Measurements from ENCODE around the gene RRP15. TPM values are rescaled to one million over a fixed set of nuclear protein-coding genes. Genes with fewer than 3 reads are reported as not detected.

The RRP15 gene
- total RNA-seq, 1 experiment from 2014 or later, result 25.5 TPM

DNA sequence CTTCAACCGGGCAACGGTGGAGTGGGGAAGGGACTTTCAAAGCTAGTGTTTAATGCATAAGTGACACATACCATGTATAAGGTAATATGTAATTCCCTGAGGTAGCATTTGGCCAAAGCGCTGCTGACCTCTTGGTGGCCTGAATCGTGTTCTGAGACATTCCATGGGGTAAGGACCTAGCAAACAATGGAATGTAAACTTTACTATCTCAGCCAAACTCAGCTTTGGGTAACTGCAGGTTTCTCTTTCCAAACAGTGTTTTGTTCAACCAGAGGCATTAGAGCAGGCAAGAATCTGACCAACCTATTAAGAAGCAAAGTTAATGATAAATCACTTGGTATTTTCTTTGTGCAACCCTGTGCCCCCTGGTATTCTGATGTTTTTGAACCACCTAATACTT lies 82.0 kb downstream of the RRP15 start:
- H4K20me1 ChIP-seq (ENCODE audit: insufficient read depth), result no peaks in the 10 kb centered on the region
- H3K27me3 ChIP-seq (ENCODE audit: insufficient read depth, low read length), result peaks cover under 1% of the 10 kb centered on the region; the same call in 1 of the 2 replicates
- no peaks in the 10 kb centered on the region for H3K36me3 ChIP-seq (ENCODE audit: control insufficient read depth in 1 of 2, insufficient read depth in 2 of 2, low read length in 2 of 2)
- DNase-seq (ENCODE audit: low read depth, low spot score) (no peak), ATAC-seq (no peak)
- no peak for TF ChIP-seq POLR2A (IDR thresholded peaks at IDR 0.05; ENCODE audit: borderline replicate concordance, extremely low read depth, insufficient read depth, insufficient read length)
- TF ChIP-seq JUND (IDR thresholded peaks at IDR 0.05), result no peak
- TF ChIP-seq, protein P1, sequence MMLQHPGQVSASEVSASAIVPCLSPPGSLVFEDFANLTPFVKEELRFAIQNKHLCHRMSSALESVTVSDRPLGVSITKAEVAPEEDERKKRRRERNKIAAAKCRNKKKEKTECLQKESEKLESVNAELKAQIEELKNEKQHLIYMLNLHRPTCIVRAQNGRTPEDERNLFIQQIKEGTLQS (IDR thresholded peaks at IDR 0.05), result no peak
- TF ChIP-seq EZH2 (IDR thresholded peaks at IDR 0.05), result no peak
- TF ChIP-seq ELF1 (IDR thresholded peaks at IDR 0.05; ENCODE audit: borderline replicate concordance, low read depth), result no peak
- TF ChIP-seq, protein P2, sequence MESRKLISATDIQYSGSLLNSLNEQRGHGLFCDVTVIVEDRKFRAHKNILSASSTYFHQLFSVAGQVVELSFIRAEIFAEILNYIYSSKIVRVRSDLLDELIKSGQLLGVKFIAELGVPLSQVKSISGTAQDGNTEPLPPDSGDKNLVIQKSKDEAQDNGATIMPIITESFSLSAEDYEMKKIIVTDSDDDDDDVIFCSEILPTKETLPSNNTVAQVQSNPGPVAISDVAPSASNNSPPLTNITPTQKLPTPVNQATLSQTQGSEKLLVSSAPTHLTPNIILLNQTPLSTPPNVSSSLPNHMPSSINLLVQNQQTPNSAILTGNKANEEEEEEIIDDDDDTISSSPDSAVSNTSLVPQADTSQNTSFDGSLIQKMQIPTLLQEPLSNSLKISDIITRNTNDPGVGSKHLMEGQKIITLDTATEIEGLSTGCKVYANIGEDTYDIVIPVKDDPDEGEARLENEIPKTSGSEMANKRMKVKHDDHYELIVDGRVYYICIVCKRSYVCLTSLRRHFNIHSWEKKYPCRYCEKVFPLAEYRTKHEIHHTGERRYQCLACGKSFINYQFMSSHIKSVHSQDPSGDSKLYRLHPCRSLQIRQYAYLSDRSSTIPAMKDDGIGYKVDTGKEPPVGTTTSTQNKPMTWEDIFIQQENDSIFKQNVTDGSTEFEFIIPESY (IDR thresholded peaks at IDR 0.05; ENCODE audit: extremely low read depth, insufficient replicate concordance, low read length), result no peak
- TF ChIP-seq SP1 (IDR thresholded peaks at IDR 0.05; ENCODE audit: low read depth), result no peak
- TF ChIP-seq YY1 (IDR thresholded peaks at IDR 0.05; ENCODE audit: extremely low read depth, insufficient replicate concordance, low read depth, low read length), result no peak
- TF ChIP-seq, protein P3, sequence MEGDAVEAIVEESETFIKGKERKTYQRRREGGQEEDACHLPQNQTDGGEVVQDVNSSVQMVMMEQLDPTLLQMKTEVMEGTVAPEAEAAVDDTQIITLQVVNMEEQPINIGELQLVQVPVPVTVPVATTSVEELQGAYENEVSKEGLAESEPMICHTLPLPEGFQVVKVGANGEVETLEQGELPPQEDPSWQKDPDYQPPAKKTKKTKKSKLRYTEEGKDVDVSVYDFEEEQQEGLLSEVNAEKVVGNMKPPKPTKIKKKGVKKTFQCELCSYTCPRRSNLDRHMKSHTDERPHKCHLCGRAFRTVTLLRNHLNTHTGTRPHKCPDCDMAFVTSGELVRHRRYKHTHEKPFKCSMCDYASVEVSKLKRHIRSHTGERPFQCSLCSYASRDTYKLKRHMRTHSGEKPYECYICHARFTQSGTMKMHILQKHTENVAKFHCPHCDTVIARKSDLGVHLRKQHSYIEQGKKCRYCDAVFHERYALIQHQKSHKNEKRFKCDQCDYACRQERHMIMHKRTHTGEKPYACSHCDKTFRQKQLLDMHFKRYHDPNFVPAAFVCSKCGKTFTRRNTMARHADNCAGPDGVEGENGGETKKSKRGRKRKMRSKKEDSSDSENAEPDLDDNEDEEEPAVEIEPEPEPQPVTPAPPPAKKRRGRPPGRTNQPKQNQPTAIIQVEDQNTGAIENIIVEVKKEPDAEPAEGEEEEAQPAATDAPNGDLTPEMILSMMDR (IDR thresholded peaks at IDR 0.05 in 2 of 3, conservative IDR thresholded peaks at IDR 0.05 in 1 of 3; ENCODE audit: borderline replicate concordance in 1 of 3, insufficient read depth in 1 of 3, low read depth in 2 of 3, low read length in 2 of 3), result no peak
- no peak for TF ChIP-seq ZFX (IDR thresholded peaks at IDR 0.05)
- TF ChIP-seq ZNF274 (IDR thresholded peaks at IDR 0.05; ENCODE audit: low read depth, low read length), result no peak
- TF ChIP-seq, protein P4, sequence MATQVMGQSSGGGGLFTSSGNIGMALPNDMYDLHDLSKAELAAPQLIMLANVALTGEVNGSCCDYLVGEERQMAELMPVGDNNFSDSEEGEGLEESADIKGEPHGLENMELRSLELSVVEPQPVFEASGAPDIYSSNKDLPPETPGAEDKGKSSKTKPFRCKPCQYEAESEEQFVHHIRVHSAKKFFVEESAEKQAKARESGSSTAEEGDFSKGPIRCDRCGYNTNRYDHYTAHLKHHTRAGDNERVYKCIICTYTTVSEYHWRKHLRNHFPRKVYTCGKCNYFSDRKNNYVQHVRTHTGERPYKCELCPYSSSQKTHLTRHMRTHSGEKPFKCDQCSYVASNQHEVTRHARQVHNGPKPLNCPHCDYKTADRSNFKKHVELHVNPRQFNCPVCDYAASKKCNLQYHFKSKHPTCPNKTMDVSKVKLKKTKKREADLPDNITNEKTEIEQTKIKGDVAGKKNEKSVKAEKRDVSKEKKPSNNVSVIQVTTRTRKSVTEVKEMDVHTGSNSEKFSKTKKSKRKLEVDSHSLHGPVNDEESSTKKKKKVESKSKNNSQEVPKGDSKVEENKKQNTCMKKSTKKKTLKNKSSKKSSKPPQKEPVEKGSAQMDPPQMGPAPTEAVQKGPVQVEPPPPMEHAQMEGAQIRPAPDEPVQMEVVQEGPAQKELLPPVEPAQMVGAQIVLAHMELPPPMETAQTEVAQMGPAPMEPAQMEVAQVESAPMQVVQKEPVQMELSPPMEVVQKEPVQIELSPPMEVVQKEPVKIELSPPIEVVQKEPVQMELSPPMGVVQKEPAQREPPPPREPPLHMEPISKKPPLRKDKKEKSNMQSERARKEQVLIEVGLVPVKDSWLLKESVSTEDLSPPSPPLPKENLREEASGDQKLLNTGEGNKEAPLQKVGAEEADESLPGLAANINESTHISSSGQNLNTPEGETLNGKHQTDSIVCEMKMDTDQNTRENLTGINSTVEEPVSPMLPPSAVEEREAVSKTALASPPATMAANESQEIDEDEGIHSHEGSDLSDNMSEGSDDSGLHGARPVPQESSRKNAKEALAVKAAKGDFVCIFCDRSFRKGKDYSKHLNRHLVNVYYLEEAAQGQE (IDR thresholded peaks at IDR 0.05; ENCODE audit: low read depth), result no peak
- H3K79me2 ChIP-seq (ENCODE audit: insufficient read depth, low read length), result no peaks in the 10 kb centered on the region
- intact Hi-C loops (cut with micrococcal nuclease), result loop anchor here (10.0 kb wide), 1 partner anchor 628 kb away; no protein-coding TSS in a partner anchor
- BruUV-seq (replicated peaks), result no TSS peak
- no peak overlapping the region for H3K4me3 ChIP-seq (replicated peaks in 1 of 2; ENCODE audit: low read depth in 1 of 2, low read length in 2 of 2)
- ChIA-PET RAD21 (ENCODE audit: low non-redundant PET in 1 of 2, low total read pairs in 2 of 2, uncharacterized antibody in 2 of 2, unreplicated experiment in 2 of 2) (no interaction called here), CTCF (no interaction called here), POLR2A (no interaction called here)
- no peak overlapping the region for H3K27ac ChIP-seq (ENCODE audit: low read depth, low read length)
- no peaks in the 10 kb centered on the region for H3K9me3 ChIP-seq (ENCODE audit: control insufficient read depth in 1 of 2, insufficient read depth in 1 of 2, low read depth in 1 of 2, low read length in 2 of 2)
- H3K9ac ChIP-seq (ENCODE audit: low read length), result no peak overlapping the region
- H2AFZ ChIP-seq (ENCODE audit: low read depth, low read length, poor library complexity, severe bottlenecking), result no peak overlapping the region
- no peaks in the 10 kb centered on the region for H3K4me1 ChIP-seq (ENCODE audit: control insufficient read depth in 1 of 2, insufficient read depth in 2 of 2, low read length in 2 of 2)
- H3K9me2 ChIP-seq (ENCODE audit: insufficient read depth), result no peaks in the 10 kb centered on the region
- no peak overlapping the region for H3K4me2 ChIP-seq (ENCODE audit: low read length)
